Left kidney (tissue), 2 donors: ENCODE results near the gene NOP16. TPM values are rescaled to one million over a fixed set of nuclear protein-coding genes. Genes with fewer than 3 reads are reported as not detected.

ENCODE experiments used
- DNase-seq: peaks from one replicate; pipeline ENCODE4 v3.0.0-alpha.2; 2013
- polyA plus RNA-seq: library from polyadenylated mRNA; unstranded; fragments of 120-200 nt; gene quantifications from one replicate; pipeline ENCODE4 v1.2.1, GENCODE V29; 2013; ENCODE audit not compliant: insufficient read length

Gene NOP16
- polyA plus RNA-seq, 1 donor, result 30.8 TPM

- DNase-seq, result no peak
Measured at GRCh38 chr5:176389135-176390123, 1.0 kb upstream of the NOP16 start.

- DNase-seq, result no peak
Measured at GRCh38 chr5:176388003-176388443, 375 bp downstream of the NOP16 start.

GRCh38 chr5:176387384-176387925 is 943 bp downstream of the NOP16 start:
- DNase-seq, result no peak

GRCh38 chr5:176386491-176386890 is 1.9 kb downstream of the NOP16 start:
- DNase-seq, result no peak

GRCh38 chr5:176384991-176385390 is 3.4 kb downstream of the NOP16 start:
- DNase-seq, result no peak

- DNase-seq, result no peak
Measured at GRCh38 chr5:176384366-176384930, 4.0 kb downstream of the NOP16 start.

GRCh38 chr5:176383961-176384360 is 4.4 kb downstream of the NOP16 start:
- no peak for DNase-seq

GRCh38 chr5:176383248-176383905 is 5.0 kb downstream of the NOP16 start:
- no peak for DNase-seq

GRCh38 chr5:176382721-176383120 is 5.7 kb downstream of the NOP16 start:
- no peak for DNase-seq

- no peak for DNase-seq
Measured at GRCh38 chr5:176381979-176382378, 6.4 kb downstream of the NOP16 start.

- DNase-seq, result no peak
Measured at GRCh38 chr5:176381423-176381822, 7.0 kb downstream of the NOP16 start.

- DNase-seq, result no peak
Measured at GRCh38 chr5:176379881-176380280, 8.5 kb downstream of the NOP16 start.

GRCh38 chr5:176373100-176373818 is 15.1 kb downstream of the NOP16 start:
- DNase-seq, result no peak

- DNase-seq, result no peak
Measured at GRCh38 chr5:176371621-176372539, 16.5 kb downstream of the NOP16 start.

- no peak for DNase-seq
Measured at GRCh38 chr5:176369934-176370711, 18.3 kb downstream of the NOP16 start.

GRCh38 chr5:176368726-176369125 is 19.7 kb downstream of the NOP16 start:
- DNase-seq, result no peak

GRCh38 chr5:176366232-176366894 is 22.0 kb downstream of the NOP16 start:
- DNase-seq, result no peak

GRCh38 chr5:176365351-176366231 is 22.8 kb downstream of the NOP16 start, which contains the start of gene ARL10:
TSS of gene ARL10 (plus strand) at chr5:176365487. CDS start at chr5:176365564, 77 bp downstream.
- peak; percentile 29 for DNase-seq
